Brain microvascular endothelial cell (primary cell): ENCODE data around the gene SEMA5A.

ENCODE experiments used
- DNase-seq: peaks from one replicate; pipeline ENCODE4 v3.0.0-alpha.2; 2020
- H3K27ac ChIP-seq: fragments of 250-450 bp; sonication (Bioruptor Pico); 2 replicates; pipeline ENCODE4 v1.5.1; 2020; ENCODE audit warnings: mild to moderate bottlenecking, moderate library complexity
- H3K27me3 ChIP-seq: fragments of 250-450 bp; sonication (Bioruptor Pico); replicated peaks from 2 replicates; pipeline ENCODE4 v1.5.1; 2020; ENCODE audit warnings: mild to moderate bottlenecking
- H3K36me3 ChIP-seq: fragments of 250-450 bp; sonication (Bioruptor Pico); replicated peaks from 2 replicates; pipeline ENCODE4 v1.5.1; 2020; ENCODE audit warnings: mild to moderate bottlenecking
- H3K4me3 ChIP-seq: 2 replicates; pipeline ENCODE4 v1.5.1; 2011; ENCODE audit warnings: low read depth, mild to moderate bottlenecking, control low read depth, low read length, moderate library complexity
- in situ Hi-C: cut with HindIII; loops from 2 replicates; pipeline ENCODE4 v1.10.0; 2017; ENCODE audit warnings: low sequenced_read_pairs, low pct_ligation_motif_present
- TF ChIP-seq, protein P1 (sequence below): IDR thresholded peaks from 2 replicates; pipeline ENCODE4 v1.5.1; 2011; ENCODE audit warnings: low read depth, mild to moderate bottlenecking, moderate library complexity, low read length, control low read depth, inconsistent platforms; ENCODE audit errors: missing control alignments

SEMA5A gene

DNA sequence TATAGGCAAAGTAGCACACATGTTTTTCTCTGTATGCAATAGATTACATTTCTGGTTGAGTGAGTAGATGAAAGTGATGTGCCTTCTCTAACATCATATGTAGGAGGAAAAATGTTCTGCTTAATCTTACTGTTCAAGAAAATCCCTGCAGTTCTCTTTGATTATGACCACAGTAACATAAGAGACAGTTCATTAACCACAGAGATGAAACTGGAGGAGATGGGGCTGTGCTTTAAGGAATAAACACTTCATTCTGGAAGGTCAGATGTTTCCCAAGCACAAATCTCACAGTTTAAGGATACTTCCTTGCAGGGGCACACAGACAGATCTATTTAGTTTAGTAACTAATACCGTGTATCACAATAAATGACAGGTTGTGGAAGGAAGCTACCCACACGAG, 150.2 kb downstream of the SEMA5A start:
- H3K27ac ChIP-seq = no peak overlapping the region
- in situ Hi-C loops = no loop called here
- no peaks in the 10 kb centered on the region for H3K27me3 ChIP-seq
- no peaks in the 10 kb centered on the region for H3K36me3 ChIP-seq
- H3K4me3 ChIP-seq = no peak overlapping the region
- TF ChIP-seq, protein P1, sequence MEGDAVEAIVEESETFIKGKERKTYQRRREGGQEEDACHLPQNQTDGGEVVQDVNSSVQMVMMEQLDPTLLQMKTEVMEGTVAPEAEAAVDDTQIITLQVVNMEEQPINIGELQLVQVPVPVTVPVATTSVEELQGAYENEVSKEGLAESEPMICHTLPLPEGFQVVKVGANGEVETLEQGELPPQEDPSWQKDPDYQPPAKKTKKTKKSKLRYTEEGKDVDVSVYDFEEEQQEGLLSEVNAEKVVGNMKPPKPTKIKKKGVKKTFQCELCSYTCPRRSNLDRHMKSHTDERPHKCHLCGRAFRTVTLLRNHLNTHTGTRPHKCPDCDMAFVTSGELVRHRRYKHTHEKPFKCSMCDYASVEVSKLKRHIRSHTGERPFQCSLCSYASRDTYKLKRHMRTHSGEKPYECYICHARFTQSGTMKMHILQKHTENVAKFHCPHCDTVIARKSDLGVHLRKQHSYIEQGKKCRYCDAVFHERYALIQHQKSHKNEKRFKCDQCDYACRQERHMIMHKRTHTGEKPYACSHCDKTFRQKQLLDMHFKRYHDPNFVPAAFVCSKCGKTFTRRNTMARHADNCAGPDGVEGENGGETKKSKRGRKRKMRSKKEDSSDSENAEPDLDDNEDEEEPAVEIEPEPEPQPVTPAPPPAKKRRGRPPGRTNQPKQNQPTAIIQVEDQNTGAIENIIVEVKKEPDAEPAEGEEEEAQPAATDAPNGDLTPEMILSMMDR = no peak
- DNase-seq = no peak

DNA sequence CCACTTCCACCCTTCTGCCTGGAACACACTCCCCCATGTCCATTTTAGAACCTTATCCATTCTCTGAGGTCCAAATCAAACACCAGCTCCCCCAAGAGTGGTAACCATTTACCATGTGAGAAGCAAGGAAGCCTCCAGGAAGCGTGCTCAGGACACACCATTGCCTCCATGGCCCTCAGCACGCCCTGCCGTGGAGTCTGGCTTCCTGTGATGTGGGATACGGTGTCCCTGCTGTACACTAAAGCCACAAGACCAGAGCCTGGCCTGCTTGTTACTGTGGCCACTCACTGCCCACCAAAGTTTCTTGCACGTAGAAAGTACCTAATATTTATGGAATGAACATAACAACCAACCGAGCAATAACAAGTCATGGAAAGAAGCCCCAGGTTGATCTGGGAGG, 151.7 kb downstream of the SEMA5A start:
- no peaks in the 10 kb centered on the region for H3K36me3 ChIP-seq
- in situ Hi-C loops = no loop called here
- no peaks in the 10 kb centered on the region for H3K27me3 ChIP-seq
- H3K27ac ChIP-seq = no peak overlapping the region
- H3K4me3 ChIP-seq = no peak overlapping the region
- DNase-seq = no peak
- TF ChIP-seq, protein P1 = no peak

DNA sequence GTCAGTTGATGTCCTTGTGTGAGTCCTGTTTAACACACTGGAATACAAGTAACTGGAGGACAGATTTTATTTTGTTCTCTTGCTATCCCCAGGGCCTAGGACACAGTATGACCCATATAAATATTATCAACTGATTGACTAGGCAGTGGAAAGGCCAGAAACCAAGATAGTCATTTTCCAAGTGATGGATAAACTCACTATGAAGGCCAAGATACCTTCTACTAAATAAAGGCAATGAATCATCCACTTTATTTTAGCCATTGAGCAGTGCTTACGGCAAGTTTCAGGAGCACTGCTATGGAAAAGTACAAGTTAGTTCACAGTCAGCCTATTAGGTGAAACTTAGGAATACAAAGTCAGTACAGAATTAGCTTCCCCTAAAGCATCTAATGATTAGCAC, 153.2 kb downstream of the SEMA5A start:
- H3K27me3 ChIP-seq = no peaks in the 10 kb centered on the region
- DNase-seq = no peak
- TF ChIP-seq, protein P1 = no peak
- no peaks in the 10 kb centered on the region for H3K36me3 ChIP-seq
- in situ Hi-C loops = no loop called here
- no peak overlapping the region for H3K4me3 ChIP-seq
- no peak overlapping the region for H3K27ac ChIP-seq

DNA sequence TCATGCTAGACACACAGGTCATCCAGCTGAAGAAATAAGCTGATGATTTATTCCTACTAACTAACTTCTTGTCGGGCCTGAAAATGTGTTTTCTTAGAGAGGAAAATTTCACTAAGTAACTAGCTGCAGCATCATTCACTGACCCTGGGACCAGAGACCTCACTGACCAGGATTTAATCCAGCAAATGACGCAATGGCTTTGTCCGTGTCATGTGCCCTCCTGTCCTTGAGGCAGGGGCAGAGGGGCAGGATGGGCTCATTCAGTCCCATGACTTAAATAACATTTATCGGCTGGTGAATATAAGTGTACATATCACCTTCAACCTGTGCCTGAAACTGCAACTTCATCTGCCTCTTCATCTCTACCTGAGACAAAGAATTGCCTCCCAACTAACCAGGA, 154.8 kb downstream of the SEMA5A start:
- H3K4me3 ChIP-seq = no peak overlapping the region
- TF ChIP-seq, protein P1 = no peak
- H3K27me3 ChIP-seq = no peaks in the 10 kb centered on the region
- no peak overlapping the region for H3K27ac ChIP-seq
- in situ Hi-C loops = no loop called here
- no peak for DNase-seq
- H3K36me3 ChIP-seq = no peaks in the 10 kb centered on the region

DNA sequence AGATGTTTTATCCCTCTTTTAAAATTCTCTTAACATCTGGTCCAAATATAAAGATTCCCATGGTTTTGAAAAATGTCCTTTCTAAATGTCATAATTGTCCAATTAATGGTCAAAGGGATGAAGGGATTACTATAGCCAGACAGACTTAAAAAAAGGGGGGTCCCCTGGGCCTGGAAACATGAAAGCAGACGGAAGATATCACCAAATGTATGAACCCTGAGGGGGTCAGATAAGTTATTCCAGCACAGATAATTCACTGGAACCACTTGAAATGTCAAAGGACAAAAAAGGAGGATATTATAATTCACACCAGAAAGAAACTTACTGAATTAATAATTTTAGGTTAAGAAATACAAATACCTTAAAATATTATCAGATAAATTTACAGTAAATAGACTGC, 155.8 kb downstream of the SEMA5A start:
- in situ Hi-C loops = no loop called here
- H3K27me3 ChIP-seq = no peaks in the 10 kb centered on the region
- TF ChIP-seq, protein P1 = no peak

DNA sequence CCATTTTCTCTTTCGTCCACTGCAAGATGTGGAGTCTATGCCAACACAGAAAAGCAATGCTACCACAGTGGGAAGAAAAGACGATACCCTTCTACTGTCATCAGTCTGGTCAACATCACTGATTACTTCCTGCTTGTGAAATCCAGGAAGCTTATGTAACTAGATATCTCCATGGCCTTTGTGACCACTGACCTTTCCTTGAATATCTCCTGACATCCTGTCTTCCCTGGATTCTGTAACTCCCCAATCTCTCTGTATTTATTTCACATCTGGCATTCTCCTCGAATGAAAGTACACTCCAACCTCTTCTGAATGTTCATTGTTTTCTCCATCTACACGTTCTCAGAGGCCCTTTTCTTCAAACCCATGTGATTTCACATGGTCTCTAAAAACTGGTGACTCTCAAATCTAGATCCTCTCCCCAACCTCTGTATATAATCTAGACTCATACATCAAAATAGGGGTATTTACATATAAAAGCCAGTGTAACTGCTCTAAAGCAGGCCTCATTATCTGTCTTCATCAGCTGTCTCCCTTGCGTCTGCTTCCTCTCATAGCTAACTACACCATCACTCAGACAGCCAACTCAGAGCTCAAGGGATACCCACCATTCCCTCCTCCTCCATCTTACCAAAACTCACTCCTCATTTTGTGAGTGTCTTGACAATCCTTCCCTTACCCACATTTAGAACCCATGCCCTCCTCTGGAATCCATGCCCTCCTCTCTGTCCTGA, 156.8 kb downstream of the SEMA5A start:
- TF ChIP-seq, protein P1 = no peak
- Histone ChIP-seq H3K36me3 (no peaks in the 10 kb centered on the region), H3K4me3 (no peak overlapping the region), H3K27me3 (no peaks in the 10 kb centered on the region), H3K27ac (no peak overlapping the region)
- in situ Hi-C loops = no loop called here
- no peak for DNase-seq

More for the DNA sequence above, 155.8 kb downstream of the SEMA5A start:
- Histone ChIP-seq H3K27ac (no peak overlapping the region), H3K4me3 (no peak overlapping the region), H3K36me3 (no peaks in the 10 kb centered on the region)
- DNase-seq = no peak
